WI38 (cell line): ENCODE results near the gene FRMD4A.
A peak's percentile ranks its signal among the peaks of the same experiment; 100 is the strongest.

Source experiments
- H3K4me3 ChIP-seq: 2 replicates; pipeline ENCODE4 v1.5.1; 2011; ENCODE audit warnings: low read depth, mild to moderate bottlenecking, control low read depth, low read length
- CTCF ChIP-seq: IDR thresholded peaks from 2 replicates; pipeline ENCODE4 v1.5.1; 2012; ENCODE audit warnings: low read depth, mild to moderate bottlenecking, control low read depth, low read length

Gene FRMD4A

GRCh38 chr10:13668126-13668525, 662.6 kb downstream of the FRMD4A start:
- H3K4me3 ChIP-seq, result no peak overlapping the region
- TF ChIP-seq CTCF, result no peak

GRCh38 chr10:13665516-13666262, 665.0 kb downstream of the FRMD4A start:
- TF ChIP-seq CTCF, result no peak
- H3K4me3 ChIP-seq, result no peak overlapping the region

- H3K4me3 ChIP-seq, result no peak overlapping the region
- TF ChIP-seq CTCF, result no peak
These were observed 669.5 kb downstream of the FRMD4A start for GRCh38 chr10:13661256-13661655.

GRCh38 chr10:13660551-13660920, 670.2 kb downstream of the FRMD4A start:
- no peak for TF ChIP-seq CTCF
- no peak overlapping the region for H3K4me3 ChIP-seq

GRCh38 chr10:13659887-13660550, 670.7 kb downstream of the FRMD4A start:
- peak; percentile 78 for TF ChIP-seq CTCF
- no peak overlapping the region for H3K4me3 ChIP-seq

GRCh38 chr10:13658871-13659685, 671.6 kb downstream of the FRMD4A start:
- no peak for TF ChIP-seq CTCF

More at GRCh38 chr10:13658871-13659685, 671.6 kb downstream of the FRMD4A start:
- H3K4me3 ChIP-seq, result no peak overlapping the region
